Stomach smooth muscle (tissue), 2 donors: ENCODE measurements around the gene OVOL1.
A peak's percentile ranks its signal among the peaks of the same experiment; 100 is the strongest.
"Not testable (repeated sequence)": the region's sequence is repeated elsewhere in the genome, so short reads cannot be mapped to it uniquely, and the experiment has no call there.

Experiments used
- H3K27ac ChIP-seq: one replicate; pipeline ENCODE4 v1.7.0; 2013; ENCODE audit warnings: mild to moderate bottlenecking, low read length, inconsistent platforms
- H3K27me3 ChIP-seq, 2 donors: one replicate each; pipeline ENCODE4 v1.7.0; 2013; ENCODE audit warnings: low read length in 2 of 2; ENCODE audit not compliant: insufficient read depth in 2 of 2, control insufficient read depth in 1 of 2
- H3K36me3 ChIP-seq, 2 donors: one replicate each; pipeline ENCODE4 v1.7.0; 2013; ENCODE audit warnings: low read length in 2 of 2; ENCODE audit not compliant: control insufficient read depth in 2 of 2, insufficient read depth in 2 of 2
- H3K4me1 ChIP-seq: one replicate; pipeline ENCODE4 v1.7.0; 2013; ENCODE audit warnings: low read length; ENCODE audit not compliant: control insufficient read depth, insufficient read depth
- H3K4me3 ChIP-seq, 2 donors: one replicate each; pipeline ENCODE4 v1.7.0; 2013; ENCODE audit warnings: low read length in 2 of 2
- H3K9ac ChIP-seq, 2 donors: one replicate each; pipeline ENCODE4 v1.7.0; 2013; ENCODE audit warnings: low read length in 2 of 2, mild to moderate bottlenecking in 1 of 2
- H3K9me3 ChIP-seq, 2 donors: one replicate each; pipeline ENCODE4 v1.7.0; 2013; ENCODE audit warnings: low read length in 2 of 2; ENCODE audit not compliant: control insufficient read depth in 2 of 2
- donor health status: healthy.
- donor health status: Pancreatic carcinoma.

Gene OVOL1

GRCh38 chr11:65817835-65818680 lies 31.2 kb downstream of the OVOL1 start:
- peaks cover 0 to 2% of the 10 kb centered on the region in 2 donors for H3K27me3 ChIP-seq
- H3K36me3 ChIP-seq, result peaks cover 0 to 3% of the 10 kb centered on the region in 2 donors
- no peak overlapping the region for H3K27ac ChIP-seq
- H3K9me3 ChIP-seq, result no peaks in the 10 kb centered on the region
- H3K4me3 ChIP-seq, result peak overlapping the region; percentile 86 to 88
- H3K4me1 ChIP-seq, result peaks cover 12% of the 10 kb centered on the region
- peak overlapping the region; percentile 74 to 82 for H3K9ac ChIP-seq

- no peak overlapping the region for H3K9ac ChIP-seq
- peaks cover 0 to 2% of the 10 kb centered on the region in 2 donors for H3K27me3 ChIP-seq
- peaks cover 12% of the 10 kb centered on the region for H3K4me1 ChIP-seq
- no peak overlapping the region for H3K27ac ChIP-seq
- H3K36me3 ChIP-seq, result no peaks in the 10 kb centered on the region
- H3K4me3 ChIP-seq, result no peak overlapping the region
- no peaks in the 10 kb centered on the region for H3K9me3 ChIP-seq
Measured at GRCh38 chr11:65821107-65821506, 34.2 kb downstream of the OVOL1 start.

- no peak overlapping the region for H3K9ac ChIP-seq
- H3K27ac ChIP-seq, result no peak overlapping the region
- no peaks in the 10 kb centered on the region for H3K36me3 ChIP-seq
- peaks cover 3% of the 10 kb centered on the region for H3K4me1 ChIP-seq
- no peak overlapping the region for H3K4me3 ChIP-seq
- H3K9me3 ChIP-seq, result no peaks in the 10 kb centered on the region
- H3K27me3 ChIP-seq, result peaks cover 0 to 2% of the 10 kb centered on the region in 2 donors
Measured at GRCh38 chr11:65822776-65823528, 36.1 kb downstream of the OVOL1 start.

GRCh38 chr11:65826984-65827735 lies 40.3 kb downstream of the OVOL1 start:
- H3K4me3 ChIP-seq, result no peak overlapping the region
- no peak overlapping the region for H3K9ac ChIP-seq
- H3K27ac ChIP-seq, result no peak overlapping the region
- no peaks in the 10 kb centered on the region for H3K27me3 ChIP-seq
- no peaks in the 10 kb centered on the region for H3K36me3 ChIP-seq
- no peaks in the 10 kb centered on the region for H3K9me3 ChIP-seq
- H3K4me1 ChIP-seq, result no peaks in the 10 kb centered on the region

GRCh38 chr11:65829459-65829858 lies 42.6 kb downstream of the OVOL1 start:
- H3K4me3 ChIP-seq, result no peak overlapping the region
- H3K36me3 ChIP-seq, result no peaks in the 10 kb centered on the region
- no peaks in the 10 kb centered on the region for H3K9me3 ChIP-seq
- no peaks in the 10 kb centered on the region for H3K27me3 ChIP-seq
- no peak overlapping the region for H3K27ac ChIP-seq
- H3K4me1 ChIP-seq, result peaks cover 15% of the 10 kb centered on the region
- H3K9ac ChIP-seq, result no peak overlapping the region

GRCh38 chr11:65832231-65832630 lies 45.4 kb downstream of the OVOL1 start:
- H3K4me1 ChIP-seq, result peaks cover 19% of the 10 kb centered on the region
- not testable (repeated sequence) for H3K36me3 ChIP-seq, H3K27me3 ChIP-seq, H3K9me3 ChIP-seq, H3K27ac ChIP-seq, H3K9ac ChIP-seq, H3K4me3 ChIP-seq

GRCh38 chr11:65833297-65834030 lies 46.6 kb downstream of the OVOL1 start, which contains the start of gene SNX32:
TSS of gene SNX32 (plus strand) at chr11:65833963. CDS start at chr11:65834066, 103 bp downstream.
- Histone ChIP-seq H3K4me3 (peak within 1 kb of the TSS; percentile 71 to 85), H3K27me3 (no peaks in the 10 kb centered on the region), H3K36me3 (no peaks in the 10 kb centered on the region), H3K27ac (no peak within 1 kb of the TSS), H3K9ac (peak within 1 kb of the TSS; percentile 58 to 65), H3K4me1 (peaks cover 19% of the 10 kb centered on the region), H3K9me3 (no peaks in the 10 kb centered on the region)

GRCh38 chr11:65834202-65834601 lies 47.3 kb downstream of the OVOL1 start:
- no peak overlapping the region for H3K27ac ChIP-seq
- peak overlapping the region; percentile 71 to 85 for H3K4me3 ChIP-seq
- H3K36me3 ChIP-seq, result no peaks in the 10 kb centered on the region
- H3K4me1 ChIP-seq, result peaks cover 19% of the 10 kb centered on the region
- H3K9ac ChIP-seq, result peak overlapping the region; percentile 42 to 65
- H3K9me3 ChIP-seq, result no peaks in the 10 kb centered on the region
- no peaks in the 10 kb centered on the region for H3K27me3 ChIP-seq

- no peak overlapping the region for H3K27ac ChIP-seq
- no peaks in the 10 kb centered on the region for H3K36me3 ChIP-seq
- H3K4me1 ChIP-seq, result no peaks in the 10 kb centered on the region
- H3K9me3 ChIP-seq, result no peaks in the 10 kb centered on the region
- H3K9ac ChIP-seq, result no peak overlapping the region
- no peak overlapping the region for H3K4me3 ChIP-seq
- H3K27me3 ChIP-seq, result no peaks in the 10 kb centered on the region
Measured at GRCh38 chr11:65842144-65842543, 55.3 kb downstream of the OVOL1 start.

GRCh38 chr11:65843811-65844210 lies 56.9 kb downstream of the OVOL1 start:
- no peak overlapping the region for H3K27ac ChIP-seq
- no peak overlapping the region for H3K9ac ChIP-seq
- no peaks in the 10 kb centered on the region for H3K9me3 ChIP-seq
- H3K27me3 ChIP-seq, result no peaks in the 10 kb centered on the region
- no peak overlapping the region for H3K4me3 ChIP-seq
- H3K36me3 ChIP-seq, result no peaks in the 10 kb centered on the region
- no peaks in the 10 kb centered on the region for H3K4me1 ChIP-seq
